Measurements from ENCODE around the gene PSMB11.

Gene PSMB11

DNA sequence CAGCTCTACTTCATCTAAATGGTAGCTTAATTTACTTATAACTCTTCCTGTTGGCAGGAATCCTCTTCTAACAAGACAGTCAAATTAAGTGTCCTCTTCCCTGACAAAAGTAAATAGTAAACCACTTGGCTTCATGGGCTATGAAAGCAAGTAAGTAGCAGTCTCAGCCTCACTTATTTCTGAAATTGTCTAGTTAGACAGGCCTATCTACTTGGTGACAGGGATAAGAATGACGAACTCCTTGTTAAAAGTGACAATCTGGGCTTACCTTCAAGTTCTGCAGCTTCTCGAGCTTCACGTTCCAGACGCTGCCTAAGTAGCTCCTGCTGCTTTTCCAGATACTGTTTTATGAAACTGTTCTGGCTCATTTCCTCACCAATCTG, 48.2 kb downstream of the PSMB11 start:
- DNase-seq (ENCODE audit: low spot score) (no peak), ATAC-seq (ENCODE audit: low read depth) (no peak)
- H3K4me1 ChIP-seq (ENCODE audit: insufficient read depth, poor library complexity, severe bottlenecking): peaks cover 5% of the 10 kb centered on the region
- no peaks in the 10 kb centered on the region for H3K9me3 ChIP-seq (ENCODE audit: severe bottlenecking)
- H3K27ac ChIP-seq (ENCODE audit: poor library complexity, severe bottlenecking): no peak overlapping the region
- H3K27me3 ChIP-seq (ENCODE audit: insufficient read depth, poor library complexity, severe bottlenecking): no peaks in the 10 kb centered on the region
- no peak for TF ChIP-seq CTCF (IDR thresholded peaks at IDR 0.05; ENCODE audit: poor library complexity, severe bottlenecking)
- peaks cover 84% of the 10 kb centered on the region for H3K36me3 ChIP-seq (ENCODE audit: low read depth)
- no peak overlapping the region for H3K4me3 ChIP-seq (ENCODE audit: severe bottlenecking)

DNA sequence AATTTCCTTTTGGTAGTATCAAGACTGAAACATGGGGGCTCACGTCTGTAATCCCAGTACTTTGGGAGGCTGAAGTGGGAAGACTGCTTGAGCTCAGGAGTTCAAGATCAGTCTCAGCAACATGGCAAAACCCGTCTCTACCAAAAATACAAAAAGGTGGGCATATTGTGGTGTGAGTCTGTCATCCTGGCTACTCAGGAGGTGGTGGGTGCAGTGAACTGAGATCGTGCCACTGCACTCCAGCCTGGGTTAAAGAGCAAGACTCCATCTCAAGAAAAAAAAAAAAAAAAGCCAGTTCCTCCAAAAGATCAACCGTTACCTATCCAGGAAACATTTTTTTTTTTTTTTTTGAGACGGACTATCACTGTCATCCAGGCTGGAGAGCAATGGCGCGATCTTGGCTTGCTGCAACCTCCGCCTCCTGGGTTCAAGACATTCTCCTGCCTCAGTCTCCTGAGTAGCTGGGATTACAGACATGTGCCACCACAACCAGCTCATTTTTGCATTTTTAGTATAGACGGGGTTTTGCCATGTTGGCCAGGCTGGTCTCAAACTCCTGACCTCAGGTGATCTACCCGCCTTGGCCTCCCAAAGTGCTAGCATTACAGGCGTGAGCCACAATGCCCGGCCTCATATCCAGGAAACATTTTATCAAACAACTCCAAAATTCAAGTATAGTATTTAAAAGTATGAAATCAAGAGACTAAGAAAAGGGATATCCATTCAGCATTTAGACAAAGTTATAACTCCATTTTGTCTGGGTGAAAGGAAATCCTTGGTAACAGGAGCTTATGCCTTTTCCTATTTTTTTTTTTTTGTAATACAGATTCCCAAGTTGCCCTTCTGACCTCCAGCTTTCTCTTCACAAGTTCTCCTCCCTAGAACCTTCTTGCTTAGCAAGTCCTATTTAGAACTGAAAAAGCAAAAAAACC, 49.5 kb downstream of the PSMB11 start:
- ATAC-seq (ENCODE audit: low read depth) (no peak), DNase-seq (ENCODE audit: low spot score) (no peak)
- no peak for TF ChIP-seq CTCF (IDR thresholded peaks at IDR 0.05; ENCODE audit: poor library complexity, severe bottlenecking)
- peaks cover 71% of the 10 kb centered on the region for H3K36me3 ChIP-seq (ENCODE audit: low read depth)
- H3K4me1 ChIP-seq (ENCODE audit: insufficient read depth, poor library complexity, severe bottlenecking): peaks cover 6% of the 10 kb centered on the region
- H3K4me3 ChIP-seq (ENCODE audit: severe bottlenecking): no peak overlapping the region
- no peak overlapping the region for H3K27ac ChIP-seq (ENCODE audit: poor library complexity, severe bottlenecking)
- no peaks in the 10 kb centered on the region for H3K9me3 ChIP-seq (ENCODE audit: severe bottlenecking)
- no peaks in the 10 kb centered on the region for H3K27me3 ChIP-seq (ENCODE audit: insufficient read depth, poor library complexity, severe bottlenecking)

GRCh38 chr14:23093104-23093503, 51.1 kb downstream of the PSMB11 start:
- no peak for ATAC-seq (ENCODE audit: low read depth)
- no peaks in the 10 kb centered on the region for H3K9me3 ChIP-seq (ENCODE audit: severe bottlenecking)
- no peak for TF ChIP-seq CTCF (IDR thresholded peaks at IDR 0.05; ENCODE audit: poor library complexity, severe bottlenecking)
- H3K27ac ChIP-seq (ENCODE audit: poor library complexity, severe bottlenecking): no peak overlapping the region
- no peak overlapping the region for H3K4me3 ChIP-seq (ENCODE audit: severe bottlenecking)
- no peak for DNase-seq (ENCODE audit: low spot score)
- no peaks in the 10 kb centered on the region for H3K27me3 ChIP-seq (ENCODE audit: insufficient read depth, poor library complexity, severe bottlenecking)
- H3K4me1 ChIP-seq (ENCODE audit: insufficient read depth, poor library complexity, severe bottlenecking): peaks cover 13% of the 10 kb centered on the region
- H3K36me3 ChIP-seq (ENCODE audit: low read depth): peaks cover 69% of the 10 kb centered on the region

DNA sequence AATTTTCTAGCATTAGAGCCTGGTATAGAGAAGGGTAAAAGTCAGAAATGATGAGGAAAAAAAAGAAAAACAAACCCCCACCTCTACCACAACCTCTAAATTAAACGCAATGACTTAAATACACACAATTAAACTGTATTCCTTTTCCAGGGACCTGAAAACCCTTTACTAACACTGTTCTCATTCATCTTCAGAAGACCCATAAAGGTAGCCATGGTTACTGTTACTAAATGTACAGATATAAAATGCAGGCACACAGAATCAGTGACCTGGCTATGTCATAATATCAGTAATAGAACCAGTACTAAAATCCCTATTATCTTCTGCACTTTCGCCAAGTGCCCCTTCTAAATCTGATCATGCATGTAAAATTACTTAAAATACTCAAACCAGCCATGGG, 51.5 kb downstream of the PSMB11 start:
- H3K27ac ChIP-seq (ENCODE audit: poor library complexity, severe bottlenecking): no peak overlapping the region
- H3K27me3 ChIP-seq (ENCODE audit: insufficient read depth, poor library complexity, severe bottlenecking): no peaks in the 10 kb centered on the region
- H3K9me3 ChIP-seq (ENCODE audit: severe bottlenecking): no peaks in the 10 kb centered on the region
- DNase-seq (ENCODE audit: low spot score) (no peak), ATAC-seq (ENCODE audit: low read depth) (no peak)
- peaks cover 13% of the 10 kb centered on the region for H3K4me1 ChIP-seq (ENCODE audit: insufficient read depth, poor library complexity, severe bottlenecking)
- peak overlapping the region; percentile 70 for H3K4me3 ChIP-seq (ENCODE audit: severe bottlenecking)
- H3K36me3 ChIP-seq (ENCODE audit: low read depth): peaks cover 69% of the 10 kb centered on the region
- TF ChIP-seq CTCF (IDR thresholded peaks at IDR 0.05; ENCODE audit: poor library complexity, severe bottlenecking): no peak

Data from RWPE2 (cell line).